GM12878 (cell line): Measurements from ENCODE around the gene EGFR. TPM values are rescaled to one million over a fixed set of nuclear protein-coding genes. Genes with fewer than 3 reads are reported as not detected.

Experiments used
- ATAC-seq: fragments of 200-7000 bp; cut with Tn5 transposase; 3 replicates; pipeline ENCODE4 v1.9.1; 2020; ENCODE audit warnings: mild to moderate bottlenecking, moderate library complexity
- BruUV-seq: library from RNA; stranded (reverse); fragments of 400-500 nt; replicated peaks from 2 replicates; lab custom pipeline; 2021; lab: Mats Ljungman, UMichigan
- CTCF ChIA-PET: fragments of 300-600 bp; sonication (Branson Sonifier 250); formaldehyde crosslinking; extraction: SDS; loops from one replicate; lab custom pipeline; 2021; ENCODE audit warnings: inconsistent platforms; lab: Yijun Ruan, JAX
- POLR2A ChIA-PET: fragments of 350-600 bp; formaldehyde crosslinking; extraction: SDS; loops from one replicate; lab custom pipeline; 2021; ENCODE audit warnings: inconsistent platforms; lab: Charles Lee
- RAD21 ChIA-PET: fragments of 300-600 bp; sonication (Branson Sonifier 250); formaldehyde crosslinking; loops from one replicate; lab custom pipeline; 2023; ENCODE audit warnings: antibody characterized with exemption; ENCODE audit not compliant: unreplicated experiment; lab: Charles Lee
- SMC1A ChIA-PET: fragments of 300-600 bp; sonication (Branson Sonifier 250); formaldehyde crosslinking; loops from one replicate; lab custom pipeline; 2023; ENCODE audit not compliant: unreplicated experiment, uncharacterized antibody; lab: Charles Lee
- DNase-seq: peaks from one replicate; pipeline ENCODE4 v3.0.0-alpha.2; 2011; ENCODE audit warnings: low read depth, low spot score
- FAIRE-seq: peaks from 3 replicates; lab custom pipeline; 2011; peaks lifted over from hg19 to GRCh38; lab: Jason Lieb, UNC
- H2AFZ ChIP-seq: 2 replicates; pipeline ENCODE4 v1.6.0; 2011; ENCODE audit warnings: low read depth, low read length, control low read depth; ENCODE audit not compliant: control insufficient read depth
- H3K27ac ChIP-seq: 2 replicates; pipeline ENCODE4 v1.5.1; 2011; ENCODE audit warnings: control low read depth; ENCODE audit not compliant: control insufficient read depth, insufficient read depth
- H3K27me3 ChIP-seq, 2 experiments: replicated peaks in 1 of 2; 2 replicates each; pipeline versions ENCODE4 v1.6.0 to v1.6.1; 2011; ENCODE audit warnings: low read length in 1 of 2; ENCODE audit not compliant: control insufficient read depth in 2 of 2, insufficient read depth in 2 of 2
- H3K36me3 ChIP-seq, 2 experiments: 2 replicates each; pipeline ENCODE4 v1.5.1; 2011; ENCODE audit warnings: low read length in 1 of 2; ENCODE audit not compliant: control insufficient read depth in 2 of 2, insufficient read depth in 2 of 2
- H3K4me1 ChIP-seq: 2 replicates; pipeline ENCODE4 v1.6.1; 2011; ENCODE audit warnings: mild to moderate bottlenecking, low read length, moderate library complexity, mixed read lengths; ENCODE audit not compliant: control insufficient read depth, insufficient read depth
- H3K4me2 ChIP-seq: 2 replicates; pipeline ENCODE4 v1.6.0; 2011; ENCODE audit warnings: control low read depth; ENCODE audit not compliant: control insufficient read depth, insufficient read depth
- H3K4me3 ChIP-seq: fragments of 200-600 bp; sonication (generic); 2 replicates; pipeline ENCODE4 v1.5.1; 2016
- H3K79me2 ChIP-seq: 2 replicates; pipeline ENCODE4 v1.6.0; 2011; ENCODE audit warnings: low read length; ENCODE audit not compliant: control insufficient read depth, insufficient read depth
- H3K9ac ChIP-seq: 2 replicates; pipeline ENCODE4 v1.8.0; 2011; ENCODE audit warnings: low read length, control low read depth, mixed read lengths; ENCODE audit not compliant: control insufficient read depth, insufficient read depth
- H3K9me3 ChIP-seq: replicated peaks from 3 replicates; pipeline ENCODE4 v1.5.1; 2011; ENCODE audit warnings: mild to moderate bottlenecking, low read length; ENCODE audit not compliant: control insufficient read depth, insufficient read depth
- H4K20me1 ChIP-seq: 2 replicates; pipeline ENCODE4 v1.6.0; 2011; ENCODE audit not compliant: control insufficient read depth, insufficient read depth
- BACH1 ChIP-seq: fragments of 450-650 bp; IDR thresholded peaks from 2 replicates; pipeline ENCODE4 v1.6.1; 2017; ENCODE audit warnings: mild to moderate bottlenecking, borderline replicate concordance
- CREB1 ChIP-seq: IDR thresholded peaks from 2 replicates; pipeline ENCODE4 v1.6.1; 2012; ENCODE audit warnings: low read depth, mild to moderate bottlenecking, inconsistent platforms
- E2F8 ChIP-seq: fragments of 450-650 bp; IDR thresholded peaks from 2 replicates; pipeline ENCODE4 v1.6.1; 2018; ENCODE audit warnings: mild to moderate bottlenecking, low read depth, moderate library complexity; ENCODE audit not compliant: partially characterized antibody
- PAX8 ChIP-seq: fragments of 450-650 bp; IDR thresholded peaks from 2 replicates; pipeline ENCODE4 v1.6.1; 2017; ENCODE audit warnings: mild to moderate bottlenecking, moderate library complexity
- PBX3 ChIP-seq: IDR thresholded peaks from 2 replicates; pipeline ENCODE4 v1.6.1; 2011; ENCODE audit warnings: mild to moderate bottlenecking, low read depth, low read length, moderate library complexity; ENCODE audit not compliant: insufficient replicate concordance
- SKIL ChIP-seq: fragments of 450-650 bp; IDR thresholded peaks from 2 replicates; pipeline ENCODE4 v1.6.1; 2017; ENCODE audit warnings: mild to moderate bottlenecking, low read depth, inconsistent platforms; ENCODE audit not compliant: poor library complexity, severe bottlenecking
- SREBF1 ChIP-seq: IDR thresholded peaks from 2 replicates; pipeline ENCODE4 v1.6.1; 2012; ENCODE audit warnings: mild to moderate bottlenecking, low read length
- USF1 ChIP-seq: IDR thresholded peaks from 2 replicates; pipeline ENCODE4 v1.6.1; 2011; ENCODE audit warnings: borderline replicate concordance, low read depth, mild to moderate bottlenecking, moderate library complexity, mixed read lengths, low read length; ENCODE audit not compliant: insufficient read depth; ENCODE audit errors: extremely low read length
- ZNF384 ChIP-seq: IDR thresholded peaks from 2 replicates; pipeline ENCODE4 v1.6.1; 2012; ENCODE audit warnings: low read depth, mild to moderate bottlenecking, low read length, improper control_type of control experiment, borderline replicate concordance
- WGBS: methylation state at CpG from one replicate; pipeline ENCODE4 v1.1.6; 2016; ENCODE audit warnings: low lambda C conversion rate; ENCODE audit not compliant: insufficient replicate concordance, insufficient coverage; ENCODE audit errors: missing lambda C conversion rate; 5-methylcytosine and 5-hydroxymethylcytosine counted together
- in situ Hi-C: fragments of 300-500 bp; cut with MboI; formaldehyde crosslinking; loops from 9 replicates; pipeline ENCODE4 v1.14.3; 2018; ENCODE audit warnings: mixed read lengths
- intact Hi-C: fragments of 100-400 bp; cut with micrococcal nuclease; formaldehyde crosslinking; loops from one replicate; pipeline ENCODE4 v1.14.2; 2022; ENCODE audit not compliant: unreplicated experiment
- polyA plus RNA-seq, 11 experiments: library from polyadenylated mRNA; depleted of rRNA in 4 of 11; unstranded in 6 of 11; stranded (reverse) in 5 of 11; fragments of >200 nt; fragmentation: Nextera tagmentation in 4 of 11; fragmentation: Illumina TruSeq in 1 of 11; extraction: Ambion mirVana in 4 of 11; extraction: Trizol in 1 of 11; gene quantifications; 1 replicate in 1 of 11; 2 replicates in 10 of 11; pipeline versions ENCODE4 v1.2.1 to v1.2.3, GENCODE V29; 2011 to 2016; ENCODE audit warnings: inconsistent platforms in 2 of 11, missing spikeins in 2 of 11, low read depth in 1 of 11
- total RNA-seq, 4 experiments: library from RNA; depleted of rRNA in 3 of 4; stranded (reverse); fragments of >200 nt in 3 of 4; fragmentation: Illumina TruSeq in 1 of 4; extraction: Trizol in 1 of 4; gene quantifications; 2 replicates each; pipeline versions ENCODE4 v1.2.1 to v1.2.3, GENCODE V29; 2013 to 2021

The EGFR gene
- total and polyA plus RNA-seq, 10 of the 15 experiments (the other 5 are each of a cell fraction or from before 2014, with no cell fraction given): 0.01 to 0.31 TPM; not detected in 8

- H3K4me2 ChIP-seq: no peak overlapping the region
- ChIA-PET POLR2A (no interaction called here), CTCF (interaction anchor here (0.6 to 5.5 kb wide), 12 partner anchors 53 to 479 kb away, joined by 3 to 82 read pairs (median 4); no protein-coding TSS in a partner anchor), RAD21 (interaction anchor here (0.6 to 4.3 kb wide), 7 partner anchors 187 to 494 kb away, joined by 3 to 75 read pairs (median 16); partner anchors contain the start of gene SEC61G), SMC1A (interaction anchor here (0.8 to 4.8 kb wide), 6 partner anchors 10 to 479 kb away, joined by 3 to 41 read pairs (median 9); no protein-coding TSS in a partner anchor)
- H3K9ac ChIP-seq: no peak overlapping the region
- H3K27me3 ChIP-seq: peaks cover 0 to 6% of the 10 kb centered on the region in 2 experiments
- in situ Hi-C loops: loop anchor here (5.0 kb wide), 1 partner anchor 481 kb away; no protein-coding TSS in a partner anchor
- H3K4me1 ChIP-seq: peaks cover 4% of the 10 kb centered on the region; the same call in 1 of the 2 replicates
- no peaks in the 10 kb centered on the region for H3K79me2 ChIP-seq
- WGBS: 25% methylated on average over 3 of the region's 3 CpGs
- no peak for ATAC-seq
- BruUV-seq: no TSS peak
- FAIRE-seq: no peak
- intact Hi-C loops: loop anchor here (5.0 to 10.0 kb wide), 2 partner anchors 111 to 178 kb away; no protein-coding TSS in a partner anchor
- no peak overlapping the region for H3K4me3 ChIP-seq
- no peaks in the 10 kb centered on the region for H3K36me3 ChIP-seq
- no peaks in the 10 kb centered on the region for H3K9me3 ChIP-seq
- H2AFZ ChIP-seq: no peak overlapping the region
- H4K20me1 ChIP-seq: no peaks in the 10 kb centered on the region
- DNase-seq: no peak
- no peak overlapping the region for H3K27ac ChIP-seq
- no peak for TF ChIP-seq USF1
- TF ChIP-seq SKIL: no peak
- TF ChIP-seq BACH1: no peak
- TF ChIP-seq E2F8: no peak
- no peak for TF ChIP-seq PAX8
- TF ChIP-seq CREB1: no peak
- no peak for TF ChIP-seq ZNF384
- no peak for TF ChIP-seq SREBF1
- TF ChIP-seq PBX3: no peak
Observed at GRCh38 chr7:55253188-55253587, 234.4 kb downstream of the EGFR start.
